VCaP (cell line): ENCODE measurements around the gene DNAH8.

Source experiments
- H3K27ac ChIP-seq: fragments of 450-650 bp; 2 replicates; pipeline ENCODE4 v1.5.1; 2017
- TF ChIP-seq, protein P1 (sequence below): fragments of 450-650 bp; conservative IDR thresholded peaks from 2 replicates; pipeline ENCODE4 v1.5.1; 2017; ENCODE audit warnings: mild to moderate bottlenecking, moderate library complexity

DNAH8 gene

DNA sequence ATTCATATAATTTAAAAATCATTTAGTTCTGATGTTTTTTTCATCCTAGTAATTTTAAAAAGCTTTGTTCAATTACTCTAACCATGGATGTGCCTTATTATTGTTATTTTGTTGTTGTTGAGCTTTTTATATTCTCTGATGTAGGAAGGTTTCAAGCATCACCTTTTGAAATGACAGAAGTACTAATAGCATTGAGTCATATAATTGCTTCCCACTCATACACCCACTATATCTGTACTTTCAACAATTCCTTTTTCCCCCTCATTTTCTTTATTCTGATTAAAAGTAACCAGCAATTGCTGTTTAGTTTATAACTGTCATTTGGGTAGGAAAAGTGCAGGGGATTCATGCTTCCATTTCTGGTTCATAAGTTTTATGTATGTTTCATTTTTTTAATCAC lies 38.6 kb downstream of the DNAH8 start:
- TF ChIP-seq, protein P1, sequence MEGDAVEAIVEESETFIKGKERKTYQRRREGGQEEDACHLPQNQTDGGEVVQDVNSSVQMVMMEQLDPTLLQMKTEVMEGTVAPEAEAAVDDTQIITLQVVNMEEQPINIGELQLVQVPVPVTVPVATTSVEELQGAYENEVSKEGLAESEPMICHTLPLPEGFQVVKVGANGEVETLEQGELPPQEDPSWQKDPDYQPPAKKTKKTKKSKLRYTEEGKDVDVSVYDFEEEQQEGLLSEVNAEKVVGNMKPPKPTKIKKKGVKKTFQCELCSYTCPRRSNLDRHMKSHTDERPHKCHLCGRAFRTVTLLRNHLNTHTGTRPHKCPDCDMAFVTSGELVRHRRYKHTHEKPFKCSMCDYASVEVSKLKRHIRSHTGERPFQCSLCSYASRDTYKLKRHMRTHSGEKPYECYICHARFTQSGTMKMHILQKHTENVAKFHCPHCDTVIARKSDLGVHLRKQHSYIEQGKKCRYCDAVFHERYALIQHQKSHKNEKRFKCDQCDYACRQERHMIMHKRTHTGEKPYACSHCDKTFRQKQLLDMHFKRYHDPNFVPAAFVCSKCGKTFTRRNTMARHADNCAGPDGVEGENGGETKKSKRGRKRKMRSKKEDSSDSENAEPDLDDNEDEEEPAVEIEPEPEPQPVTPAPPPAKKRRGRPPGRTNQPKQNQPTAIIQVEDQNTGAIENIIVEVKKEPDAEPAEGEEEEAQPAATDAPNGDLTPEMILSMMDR, result no peak
- H3K27ac ChIP-seq, result no peak overlapping the region

DNA sequence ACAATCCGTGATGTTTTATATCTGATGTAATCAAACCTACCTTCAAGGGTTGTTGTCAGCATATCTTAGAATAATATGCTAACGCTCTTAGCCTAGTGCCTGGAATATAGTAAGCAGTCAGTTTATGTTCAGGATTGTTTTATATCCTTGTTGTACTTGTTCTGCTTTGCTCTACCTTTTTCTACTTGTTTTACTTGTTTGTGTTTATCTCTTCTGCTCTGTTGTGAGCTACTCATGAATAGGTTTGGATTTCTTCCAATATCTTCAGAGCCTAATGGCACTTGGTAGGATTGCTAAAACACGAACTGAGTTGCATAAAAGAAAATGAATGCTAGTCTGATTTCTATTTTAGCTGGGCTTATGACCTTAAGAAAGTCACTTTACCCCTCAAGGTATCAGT lies 40.1 kb downstream of the DNAH8 start:
- TF ChIP-seq, protein P1, result no peak
- no peak overlapping the region for H3K27ac ChIP-seq

DNA sequence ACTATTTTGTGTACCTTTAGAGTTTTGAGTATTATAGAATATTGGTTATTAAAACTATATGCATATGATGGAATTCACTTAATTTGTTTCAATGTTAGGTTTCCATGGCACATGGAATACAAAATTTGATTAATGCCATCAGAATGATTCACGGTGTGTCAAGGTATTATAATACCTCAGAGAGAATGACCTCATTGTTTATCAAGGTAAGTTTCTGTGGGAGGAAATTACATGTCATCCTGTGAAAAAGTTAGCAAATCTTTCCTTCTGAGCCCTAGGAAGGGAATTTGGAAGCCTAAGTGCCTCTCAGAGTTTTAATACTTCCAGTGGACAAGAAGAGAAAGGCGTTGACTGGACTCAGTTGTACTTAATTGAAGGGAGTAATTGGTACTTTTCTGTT lies 40.8 kb downstream of the DNAH8 start:
- no peak overlapping the region for H3K27ac ChIP-seq

DNA sequence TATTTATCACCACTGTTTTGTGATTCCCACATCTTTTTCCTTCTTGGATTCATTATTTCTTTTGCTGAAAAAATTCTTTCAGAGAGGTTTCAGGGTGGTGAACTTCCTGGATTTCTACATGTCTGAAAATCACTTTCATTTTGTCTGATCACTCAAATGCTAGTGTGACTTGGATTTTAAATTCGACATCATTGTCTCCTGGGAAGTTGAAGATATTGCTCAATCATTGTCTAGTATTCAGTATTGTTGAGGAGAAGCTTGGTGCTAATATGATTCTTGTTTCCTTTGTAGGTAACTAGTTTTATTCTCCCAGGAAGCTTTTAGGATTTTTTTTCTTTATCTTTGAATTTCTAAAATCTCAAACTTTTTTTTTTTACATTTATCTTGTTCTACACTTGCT lies 45.0 kb downstream of the DNAH8 start:
- TF ChIP-seq, protein P1, result no peak
- no peak overlapping the region for H3K27ac ChIP-seq

More for the DNA sequence above, 40.8 kb downstream of the DNAH8 start:
- TF ChIP-seq, protein P1, result no peak

DNA sequence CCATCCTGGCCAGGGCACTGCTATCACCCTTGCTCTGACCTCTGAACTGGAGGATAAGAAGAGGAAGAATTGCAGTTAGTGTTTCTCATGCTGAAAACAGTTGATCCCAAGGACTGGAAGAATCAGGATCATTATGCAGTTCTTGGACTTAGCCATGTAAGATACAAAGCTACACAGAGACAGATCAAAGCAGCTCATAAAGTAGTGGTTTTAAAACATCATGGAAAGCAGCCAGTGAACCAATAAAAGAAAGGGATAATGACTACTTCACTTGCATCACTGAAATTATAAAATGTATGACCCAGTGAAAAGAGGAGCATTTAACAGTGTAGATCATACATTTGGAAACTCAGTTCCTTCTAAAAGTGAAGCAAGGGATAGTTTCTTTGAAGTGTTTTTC lies 47.7 kb downstream of the DNAH8 start:
- peak overlapping the region; percentile 36; the same call in 1 of the 2 replicates for H3K27ac ChIP-seq
- TF ChIP-seq, protein P1, result no peak

DNA sequence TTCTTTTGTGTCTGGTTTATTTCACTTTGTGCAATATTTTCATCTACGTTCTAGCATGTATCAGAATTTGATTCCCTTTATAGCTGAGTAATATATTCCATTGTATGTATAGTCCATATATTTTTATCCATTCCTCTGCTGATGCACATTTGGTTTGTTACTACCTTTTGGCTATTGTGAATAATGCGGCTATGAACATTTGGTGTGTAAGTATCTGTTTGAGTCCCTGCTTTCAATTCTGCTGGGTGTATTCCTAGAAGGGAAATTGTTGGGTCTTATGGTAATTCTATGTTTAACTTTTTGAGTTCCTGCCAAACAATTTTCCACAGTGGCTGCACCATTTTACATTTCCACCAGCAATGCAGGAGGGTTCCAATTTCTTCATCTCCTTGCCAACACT lies 52.4 kb downstream of the DNAH8 start:
- H3K27ac ChIP-seq, result no peak overlapping the region
- TF ChIP-seq, protein P1, result no peak

DNA sequence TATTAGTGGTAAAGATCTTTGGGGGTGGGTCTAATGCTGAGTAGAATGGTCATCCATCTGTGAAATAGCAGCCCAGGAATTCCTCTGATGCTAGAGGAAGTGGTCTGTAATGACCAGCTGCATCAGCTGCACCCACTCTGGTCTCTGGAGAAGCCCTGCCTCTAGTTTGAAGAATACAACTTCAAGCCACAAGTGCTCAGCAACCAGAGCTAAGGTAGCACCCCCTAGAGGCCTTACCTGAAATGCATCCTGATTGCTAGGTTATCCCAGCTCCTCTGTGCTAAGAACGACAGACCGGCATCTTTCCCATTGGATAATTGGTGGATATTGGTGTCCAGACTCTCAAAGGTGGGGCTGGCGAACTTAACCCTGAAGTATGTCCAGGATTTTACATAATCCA lies 58.2 kb downstream of the DNAH8 start:
- no peak overlapping the region for H3K27ac ChIP-seq
- TF ChIP-seq, protein P1, result no peak; the same call in 1 of the 2 replicates
